ENCODE results near the gene F2RL1.

The F2RL1 gene

GRCh38 chr5:76836585-76836984 is 17.8 kb downstream of the F2RL1 start:
- no peak overlapping the region for H3K27ac ChIP-seq (ENCODE audit: extremely low read depth, low read depth, low read length)
- H3K4me1 ChIP-seq (ENCODE audit: control insufficient read depth, insufficient read depth, low read length): peaks cover 12% of the 10 kb centered on the region
- no peak overlapping the region for H3K4me3 ChIP-seq (ENCODE audit: low read depth, low read length)
- H3K36me3 ChIP-seq (ENCODE audit: control insufficient read depth in 2 of 2, insufficient read depth in 1 of 2, low read length in 2 of 2): peaks cover 6 to 22% of the 10 kb centered on the region in 2 experiments
- ChIA-PET CTCF (interaction anchor here (0.6 kb wide), 1 partner anchor 16 kb away, joined by 3 read pairs; no protein-coding TSS in a partner anchor), POLR2A (interaction anchor here (0.7 kb wide), 2 partner anchors 8 to 465 kb away, joined by 5 to 6 read pairs; no protein-coding TSS in a partner anchor)
- TF ChIP-seq ZBTB20 (tag by site-specific recombination; IDR thresholded peaks at IDR 0.05) (no peak), ZNF362 (tag by site-specific recombination; IDR thresholded peaks at IDR 0.05) (peak; percentile 60; the same call in 1 of the 2 replicates)
- H3K9me3 ChIP-seq (ENCODE audit: control insufficient read depth, insufficient read depth, low read depth, low read length): no peaks in the 10 kb centered on the region

GRCh38 chr5:76838481-76839261 is 19.8 kb downstream of the F2RL1 start:
- Histone ChIP-seq H3K4me1 (ENCODE audit: control insufficient read depth, insufficient read depth, low read length) (peaks cover 12% of the 10 kb centered on the region), H3K36me3 (ENCODE audit: control insufficient read depth in 2 of 2, insufficient read depth in 1 of 2, low read length in 2 of 2) (peaks cover 6 to 10% of the 10 kb centered on the region in 2 experiments), H3K4me3 (ENCODE audit: low read depth, low read length) (no peak overlapping the region), H3K9me3 (ENCODE audit: control insufficient read depth, insufficient read depth, low read depth, low read length) (no peaks in the 10 kb centered on the region), H3K27ac (ENCODE audit: extremely low read depth, low read depth, low read length) (no peak overlapping the region)
- POLR2A ChIA-PET: interaction anchor here (0.7 to 1.0 kb wide), 3 partner anchors 19 to 194 kb away, joined by 3 to 4 read pairs (median 3); partner anchors contain the start of gene F2RL1
- CTCF ChIA-PET: no interaction called here
- no peak for TF ChIP-seq ZNF121 (tag by site-specific recombination; IDR thresholded peaks at IDR 0.05)
- TF ChIP-seq ZNF518A (tag by site-specific recombination; conservative IDR thresholded peaks at IDR 0.05; ENCODE audit: low read depth): no peak
- no peak for TF ChIP-seq KLF1 (tag by site-specific recombination; IDR thresholded peaks at IDR 0.05)
- no peak for TF ChIP-seq ZNF792 (tag by site-specific recombination; IDR thresholded peaks at IDR 0.05)
- no peak for TF ChIP-seq ZNF664 (tag by site-specific recombination; IDR thresholded peaks at IDR 0.05)
- no peak for TF ChIP-seq ZNF670 (tag by site-specific recombination; IDR thresholded peaks at IDR 0.05; ENCODE audit: low read depth)
- peak; percentile 69 for TF ChIP-seq PRDM10 (tag by site-specific recombination; IDR thresholded peaks at IDR 0.05)
- TF ChIP-seq ZBTB48 (tag by site-specific recombination; IDR thresholded peaks at IDR 0.05): no peak
- no peak for TF ChIP-seq ZNF175 (tag by site-specific recombination; IDR thresholded peaks at IDR 0.05)
- TF ChIP-seq ZNF510 (tag by site-specific recombination; IDR thresholded peaks at IDR 0.05; ENCODE audit: insufficient replicate concordance): no peak
- TF ChIP-seq ZSCAN23 (tag by site-specific recombination; IDR thresholded peaks at IDR 0.05): no peak
- TF ChIP-seq OSR2 (tag by site-specific recombination; IDR thresholded peaks at IDR 0.05): 0 out of 2 replicates have a peak, but pooled peaks have one; percentile 34
- TF ChIP-seq ZNF148 (tag by site-specific recombination; IDR thresholded peaks at IDR 0.05; ENCODE audit: borderline replicate concordance): no peak
- TF ChIP-seq ZNF549 (tag by site-specific recombination; IDR thresholded peaks at IDR 0.05): no peak
- TF ChIP-seq SCRT2 (tag by site-specific recombination; IDR thresholded peaks at IDR 0.05): no peak
- no peak for TF ChIP-seq ZNF544 (tag by site-specific recombination; IDR thresholded peaks at IDR 0.05)
- no peak for TF ChIP-seq ZBTB20 (tag by site-specific recombination; IDR thresholded peaks at IDR 0.05)
- no peak for TF ChIP-seq PRDM1 (tag by site-specific recombination; IDR thresholded peaks at IDR 0.05)
